Body of pancreas (tissue), 4 donors: ENCODE results near the gene LRP1. TPM values are rescaled to one million over a fixed set of nuclear protein-coding genes. Genes with fewer than 3 reads are reported as not detected.
A peak's percentile ranks its signal among the peaks of the same experiment; 100 is the strongest.

Experiments used
- ATAC-seq: fragments of 150-250 bp; one replicate; pipeline ENCODE4 v1.9.1; 2016
- DNase-seq, 4 donors: peaks; one replicate each; pipeline ENCODE4 v3.0.0-alpha.2; 2019
- H3K27ac ChIP-seq, 4 donors: fragments of 200-600 bp; sonication (generic); 1 replicate in 3 of 4; 2 replicates in 1 of 4; pipeline versions ENCODE4 v1.5.1 to v1.6.1; 2016 to 2019; ENCODE audit warnings: mild to moderate bottlenecking in 1 of 4, mixed read lengths in 1 of 4, moderate library complexity in 1 of 4
- H3K27me3 ChIP-seq, 2 donors: fragments of 200-600 bp; sonication (generic); one replicate each; pipeline ENCODE4 v1.6.0; 2016; ENCODE audit warnings: mild to moderate bottlenecking in 1 of 2
- H3K36me3 ChIP-seq, 2 donors: fragments of 200-600 bp; sonication (generic); replicated peaks in 1 of 2; 2 replicates each; pipeline ENCODE4 v1.5.1; 2016; ENCODE audit warnings: low read depth in 2 of 2; ENCODE audit not compliant: insufficient read depth in 1 of 2
- H3K4me1 ChIP-seq: fragments of 200-600 bp; sonication (generic); one replicate; pipeline ENCODE4 v1.6.0; 2016
- H3K4me3 ChIP-seq, 2 donors: fragments of 200-600 bp; sonication (generic); 1 replicate in 1 of 2; 2 replicates in 1 of 2; pipeline ENCODE4 v1.5.1; 2016 to 2019
- H3K9me3 ChIP-seq, 3 donors: fragments of 200-600 bp; sonication (generic); 1 replicate in 2 of 3; 2 replicates in 1 of 3; pipeline ENCODE4 v1.5.1; 2016
- POLR2A ChIP-seq, 3 donors: fragments of 450-650 bp; IDR thresholded peaks; one replicate each; pipeline ENCODE4 v1.6.1; 2016; ENCODE audit warnings: antibody characterized with exemption in 3 of 3, mild to moderate bottlenecking in 2 of 3
- WGBS, 2 donors: methylation state at CpG; one replicate each; pipeline ENCODE4 v1.1.5; 2017; 5-methylcytosine and 5-hydroxymethylcytosine counted together
- intact Hi-C: fragments of 100-400 bp; cut with DNase I; formaldehyde crosslinking; loops from one replicate; pipeline ENCODE4 v1.15.1; 2023
- total RNA-seq, 2 donors: library from RNA; depleted of rRNA; stranded (reverse); fragments of >200 nt; gene quantifications; one replicate each; pipeline ENCODE4 v1.1.0, GENCODE V29; 2016
- TF ChIP-seq, protein P1 (sequence below), 7 experiments: fragments of 450-650 bp in 4 of 7; fragments of 200-600 bp in 3 of 7; sonication (generic) in 3 of 7; IDR thresholded peaks; one replicate each; pipeline ENCODE4 v1.5.1; 2016 to 2019; ENCODE audit warnings: antibody characterized with exemption in 7 of 7

LRP1 gene
- total RNA-seq, 2 donors from 2014 or later = 61.2 to 162 TPM

DNA sequence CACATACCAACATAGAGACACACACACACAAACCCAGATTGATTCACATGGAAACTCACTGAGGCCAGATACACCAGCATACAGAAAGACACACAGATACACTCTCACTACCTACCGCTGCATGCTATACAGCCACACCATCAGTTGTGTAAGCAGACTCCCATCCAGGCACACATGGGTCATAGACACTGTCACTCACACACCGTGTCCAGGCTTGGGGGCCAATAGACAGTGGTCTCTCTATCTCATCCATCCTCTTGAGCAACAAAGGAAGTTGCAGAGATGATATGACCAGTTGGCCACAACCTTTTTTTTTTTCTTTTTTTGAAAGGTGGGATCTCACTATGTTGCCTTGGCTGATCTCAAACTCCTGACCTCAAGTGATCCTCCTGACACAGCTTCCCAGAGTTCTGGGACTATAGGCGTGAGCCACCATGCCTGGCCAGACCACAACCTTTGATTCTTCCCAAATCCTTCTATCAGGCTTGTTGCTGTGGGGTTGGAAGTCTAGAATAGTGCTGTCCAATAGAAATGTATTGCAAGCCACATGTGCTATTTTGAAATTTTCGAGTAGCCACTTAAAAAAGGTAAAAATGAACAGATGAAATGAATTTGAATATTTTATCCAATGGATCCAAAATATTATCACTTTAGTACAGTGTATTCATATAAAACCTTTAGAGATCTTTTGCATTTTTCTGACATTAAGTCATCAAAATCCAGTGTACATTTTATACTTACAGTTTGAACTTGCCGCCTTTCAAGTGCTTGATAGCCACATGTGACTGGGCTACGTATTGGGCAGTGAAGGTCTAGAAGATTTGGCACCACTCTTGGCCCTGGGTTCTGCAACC, 11.7 kb downstream of the LRP1 start:
- DNase-seq (no peak), ATAC-seq (peak; percentile 23)
- Histone ChIP-seq H3K4me1 (no peaks in the 10 kb centered on the region), H3K27me3 (no peaks in the 10 kb centered on the region), H3K27ac (no peak overlapping the region), H3K36me3 (peaks cover 0 to 4% of the 10 kb centered on the region in 2 donors), H3K9me3 (no peaks in the 10 kb centered on the region), H3K4me3 (no peak overlapping the region)
- 70 to 82% methylated on average over 6 of the region's 6 CpGs for WGBS, 2 donors
- intact Hi-C loops = no loop called here
- TF ChIP-seq POLR2A (IDR thresholded peaks at IDR 0.05) = no peak
- TF ChIP-seq, protein P1, sequence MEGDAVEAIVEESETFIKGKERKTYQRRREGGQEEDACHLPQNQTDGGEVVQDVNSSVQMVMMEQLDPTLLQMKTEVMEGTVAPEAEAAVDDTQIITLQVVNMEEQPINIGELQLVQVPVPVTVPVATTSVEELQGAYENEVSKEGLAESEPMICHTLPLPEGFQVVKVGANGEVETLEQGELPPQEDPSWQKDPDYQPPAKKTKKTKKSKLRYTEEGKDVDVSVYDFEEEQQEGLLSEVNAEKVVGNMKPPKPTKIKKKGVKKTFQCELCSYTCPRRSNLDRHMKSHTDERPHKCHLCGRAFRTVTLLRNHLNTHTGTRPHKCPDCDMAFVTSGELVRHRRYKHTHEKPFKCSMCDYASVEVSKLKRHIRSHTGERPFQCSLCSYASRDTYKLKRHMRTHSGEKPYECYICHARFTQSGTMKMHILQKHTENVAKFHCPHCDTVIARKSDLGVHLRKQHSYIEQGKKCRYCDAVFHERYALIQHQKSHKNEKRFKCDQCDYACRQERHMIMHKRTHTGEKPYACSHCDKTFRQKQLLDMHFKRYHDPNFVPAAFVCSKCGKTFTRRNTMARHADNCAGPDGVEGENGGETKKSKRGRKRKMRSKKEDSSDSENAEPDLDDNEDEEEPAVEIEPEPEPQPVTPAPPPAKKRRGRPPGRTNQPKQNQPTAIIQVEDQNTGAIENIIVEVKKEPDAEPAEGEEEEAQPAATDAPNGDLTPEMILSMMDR (IDR thresholded peaks at IDR 0.05) = no peak

DNA sequence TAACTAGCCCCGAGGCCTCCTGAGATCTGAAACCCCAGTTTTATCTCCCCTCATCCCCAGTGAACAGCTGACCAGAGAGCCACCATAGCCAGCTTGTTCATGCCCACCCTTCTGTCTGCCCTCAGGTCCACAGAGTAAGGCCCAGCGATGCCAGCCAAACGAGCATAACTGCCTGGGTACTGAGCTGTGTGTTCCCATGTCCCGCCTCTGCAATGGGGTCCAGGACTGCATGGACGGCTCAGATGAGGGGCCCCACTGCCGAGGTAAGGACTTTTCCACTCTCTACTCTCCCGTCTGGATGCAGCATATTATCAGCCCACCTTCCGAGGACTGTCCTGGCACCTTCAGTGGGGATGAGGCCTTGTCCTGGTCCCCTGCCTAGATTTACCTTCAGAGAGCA, 13.0 kb downstream of the LRP1 start:
- Histone ChIP-seq H3K4me1 (no peaks in the 10 kb centered on the region), H3K27ac (no peak overlapping the region), H3K9me3 (no peaks in the 10 kb centered on the region), H3K27me3 (no peaks in the 10 kb centered on the region), H3K36me3 (peaks cover 0 to 4% of the 10 kb centered on the region in 2 donors), H3K4me3 (no peak overlapping the region)
- ATAC-seq (no peak), DNase-seq (no peak)
- intact Hi-C loops = no loop called here
- TF ChIP-seq, protein P1 (IDR thresholded peaks at IDR 0.05) = no peak
- TF ChIP-seq POLR2A (IDR thresholded peaks at IDR 0.05) = no peak
- WGBS, 2 donors = 75 to 86% methylated on average over 8 of the region's 8 CpGs

DNA sequence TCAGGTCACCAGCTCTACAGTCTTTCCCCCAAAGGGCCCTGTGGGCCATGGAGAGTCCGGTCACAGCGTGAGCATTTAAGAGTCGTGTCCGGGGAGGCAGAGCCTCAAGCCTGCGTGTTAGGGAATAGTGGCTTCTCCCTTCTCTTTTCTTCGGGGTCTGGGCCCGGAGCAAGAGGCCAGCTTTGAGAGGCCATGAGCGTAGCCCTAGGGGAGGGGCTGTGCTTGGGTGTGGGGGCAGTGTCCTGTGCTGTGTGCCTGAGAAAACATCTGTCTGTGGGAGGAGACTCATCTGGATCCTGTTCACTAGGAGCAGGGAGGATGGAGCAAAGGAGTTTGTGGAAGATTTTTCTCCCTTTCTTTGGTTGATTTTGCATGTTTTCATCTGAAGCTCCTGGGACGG, 13.8 kb downstream of the LRP1 start:
- H3K4me1 ChIP-seq = no peaks in the 10 kb centered on the region
- no peak for ATAC-seq
- no peak overlapping the region for H3K27ac ChIP-seq

DNA sequence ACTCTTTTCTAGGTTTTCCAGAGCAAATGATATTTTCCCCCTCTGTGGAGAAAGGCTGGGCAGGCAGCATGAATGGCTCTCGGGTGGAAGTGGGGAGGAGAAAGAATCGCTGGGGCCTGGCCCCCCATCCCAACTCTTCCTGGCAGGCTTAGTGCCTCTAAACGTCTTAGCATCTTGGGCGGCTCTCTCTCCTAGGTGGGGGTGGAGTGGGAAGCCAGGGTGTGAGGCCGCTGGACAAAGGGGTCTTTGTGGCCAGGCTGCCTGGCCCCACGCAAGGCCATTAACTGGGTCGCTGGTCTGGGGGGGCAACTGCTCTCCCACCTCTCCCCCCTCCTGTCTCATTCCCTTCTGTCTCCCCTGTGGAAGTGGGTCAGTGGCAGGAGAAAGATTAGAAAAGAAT, 14.4 kb downstream of the LRP1 start:
- H3K9me3 ChIP-seq = no peaks in the 10 kb centered on the region
- TF ChIP-seq POLR2A (IDR thresholded peaks at IDR 0.05) = no peak
- TF ChIP-seq, protein P1 (IDR thresholded peaks at IDR 0.05) = no peak
- peaks cover 0 to 4% of the 10 kb centered on the region in 2 donors for H3K36me3 ChIP-seq
- no peak overlapping the region for H3K4me3 ChIP-seq
- no peaks in the 10 kb centered on the region for H3K27me3 ChIP-seq
- intact Hi-C loops = no loop called here
- ATAC-seq (no peak), DNase-seq (no peak)
- H3K4me1 ChIP-seq = no peaks in the 10 kb centered on the region
- H3K27ac ChIP-seq = no peak overlapping the region
- 28 to 52% methylated on average over 3 to 7 of the region's 7 CpGs for WGBS, 2 donors

More for the DNA sequence above, 13.8 kb downstream of the LRP1 start:
- H3K9me3 ChIP-seq = no peaks in the 10 kb centered on the region
- intact Hi-C loops = no loop called here
- peaks cover 0 to 4% of the 10 kb centered on the region in 2 donors for H3K36me3 ChIP-seq
- H3K4me3 ChIP-seq = no peak overlapping the region
- no peak for DNase-seq
- no peaks in the 10 kb centered on the region for H3K27me3 ChIP-seq
- TF ChIP-seq, protein P1 (IDR thresholded peaks at IDR 0.05) = no peak
- TF ChIP-seq POLR2A (IDR thresholded peaks at IDR 0.05) = no peak
- 79 to 87% methylated on average over 9 of the region's 9 CpGs for WGBS, 2 donors

DNA sequence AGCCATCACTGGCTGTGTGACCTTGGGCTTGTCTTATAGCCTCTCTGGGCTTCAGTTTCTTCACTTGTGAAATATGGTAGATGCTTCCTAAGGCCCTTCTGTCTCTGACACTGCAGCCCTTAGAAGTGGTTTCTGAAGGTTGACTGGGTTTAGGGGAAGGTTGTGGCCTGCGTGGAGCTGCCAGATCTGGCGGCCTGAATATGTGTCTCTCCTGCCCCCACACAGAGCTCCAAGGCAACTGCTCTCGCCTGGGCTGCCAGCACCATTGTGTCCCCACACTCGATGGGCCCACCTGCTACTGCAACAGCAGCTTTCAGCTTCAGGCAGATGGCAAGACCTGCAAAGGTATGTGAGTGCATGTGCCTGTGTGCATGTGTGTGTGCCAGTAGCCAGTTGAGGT, 15.2 kb downstream of the LRP1 start:
- ATAC-seq (no peak), DNase-seq (no peak)
- intact Hi-C loops = no loop called here
- Histone ChIP-seq H3K27me3 (no peaks in the 10 kb centered on the region), H3K9me3 (no peaks in the 10 kb centered on the region), H3K27ac (no peak overlapping the region), H3K4me1 (no peaks in the 10 kb centered on the region), H3K4me3 (no peak overlapping the region), H3K36me3 (peaks cover 0 to 4% of the 10 kb centered on the region in 2 donors)
- TF ChIP-seq POLR2A (IDR thresholded peaks at IDR 0.05) = no peak
- TF ChIP-seq, protein P1 (IDR thresholded peaks at IDR 0.05) = no peak
- WGBS, 2 donors = 66% methylated on average over 4 of the region's 4 CpGs; no CpG with 5 or more reads in 1 of the 2 donors
